Kidney epithelial cell (primary cell): Measurements from ENCODE around the gene PLA2G4E. TPM values are rescaled to one million over a fixed set of nuclear protein-coding genes. Genes with fewer than 3 reads are reported as not detected.

Experiments used
- DNase-seq: peaks from one replicate; pipeline ENCODE4 v3.0.0-alpha.2; 2010; ENCODE audit warnings: low read depth
- H3K27me3 ChIP-seq: 2 replicates; pipeline ENCODE4 v1.6.0; 2011; ENCODE audit warnings: low read length; ENCODE audit not compliant: control insufficient read depth, insufficient read depth
- H3K36me3 ChIP-seq: 2 replicates; pipeline ENCODE4 v1.5.1; 2011; ENCODE audit warnings: low read length; ENCODE audit not compliant: control insufficient read depth, insufficient read depth
- H3K4me3 ChIP-seq: 2 replicates; pipeline ENCODE4 v1.5.1; 2011; ENCODE audit warnings: low read depth, mild to moderate bottlenecking, control low read depth, low read length
- CTCF ChIP-seq: IDR thresholded peaks from 2 replicates; pipeline ENCODE4 v1.5.1; 2011; ENCODE audit warnings: mild to moderate bottlenecking, moderate library complexity, low read length, control low read depth, inconsistent platforms; ENCODE audit not compliant: insufficient read depth, poor library complexity, severe bottlenecking
- total RNA-seq: library from RNA; depleted of rRNA; stranded (reverse); fragments of >200 nt; gene quantifications from 2 replicates; pipeline ENCODE4 v1.2.3, GENCODE V29; 2015

The PLA2G4E gene
- total RNA-seq, 1 donor from 2014 or later = not detected

- DNase-seq = no peak
- Histone ChIP-seq H3K4me3 (no peak overlapping the region), H3K36me3 (no peaks in the 10 kb centered on the region), H3K27me3 (no peaks in the 10 kb centered on the region)
- no peak for TF ChIP-seq CTCF
Measured at GRCh38 chr15:41979493-41980266, 41.2 kb downstream of the PLA2G4E start.

- no peak for DNase-seq
- H3K27me3 ChIP-seq = no peaks in the 10 kb centered on the region
- H3K4me3 ChIP-seq = no peak overlapping the region
- H3K36me3 ChIP-seq = no peaks in the 10 kb centered on the region
- TF ChIP-seq CTCF = no peak
Measured at GRCh38 chr15:41978534-41978933, 42.3 kb downstream of the PLA2G4E start.

- Histone ChIP-seq H3K36me3 (no peaks in the 10 kb centered on the region), H3K4me3 (no peak overlapping the region), H3K27me3 (no peaks in the 10 kb centered on the region)
- DNase-seq = no peak
- TF ChIP-seq CTCF = no peak
Measured at GRCh38 chr15:41977757-41978383, 43.0 kb downstream of the PLA2G4E start.

- no peak for TF ChIP-seq CTCF
- Histone ChIP-seq H3K4me3 (no peak overlapping the region), H3K27me3 (no peaks in the 10 kb centered on the region), H3K36me3 (no peaks in the 10 kb centered on the region)
- no peak for DNase-seq
Measured at GRCh38 chr15:41975669-41976068, 45.2 kb downstream of the PLA2G4E start.

- DNase-seq = no peak
- no peaks in the 10 kb centered on the region for H3K36me3 ChIP-seq
Measured at GRCh38 chr15:41974041-41974440, 46.8 kb downstream of the PLA2G4E start.

More at GRCh38 chr15:41974041-41974440, 46.8 kb downstream of the PLA2G4E start:
- H3K27me3 ChIP-seq = no peaks in the 10 kb centered on the region
- H3K4me3 ChIP-seq = no peak overlapping the region
- TF ChIP-seq CTCF = no peak
